Fibroblast of pulmonary artery (primary cell): ENCODE results near the gene MXRA8.

Source experiments
- DNase-seq: peaks from one replicate; pipeline ENCODE4 v3.0.0-alpha.2; 2010; ENCODE audit warnings: low read depth
- H3K4me3 ChIP-seq: replicated peaks from 2 replicates; pipeline ENCODE4 v1.5.1; 2011; ENCODE audit warnings: low read depth, mild to moderate bottlenecking, control low read depth, low read length, moderate library complexity
- TF ChIP-seq, protein P1 (sequence below): IDR thresholded peaks from 2 replicates; pipeline ENCODE4 v1.5.1; 2011; ENCODE audit warnings: mild to moderate bottlenecking, control low read depth, low read length, inconsistent platforms; ENCODE audit errors: missing control alignments

MXRA8 gene

DNA sequence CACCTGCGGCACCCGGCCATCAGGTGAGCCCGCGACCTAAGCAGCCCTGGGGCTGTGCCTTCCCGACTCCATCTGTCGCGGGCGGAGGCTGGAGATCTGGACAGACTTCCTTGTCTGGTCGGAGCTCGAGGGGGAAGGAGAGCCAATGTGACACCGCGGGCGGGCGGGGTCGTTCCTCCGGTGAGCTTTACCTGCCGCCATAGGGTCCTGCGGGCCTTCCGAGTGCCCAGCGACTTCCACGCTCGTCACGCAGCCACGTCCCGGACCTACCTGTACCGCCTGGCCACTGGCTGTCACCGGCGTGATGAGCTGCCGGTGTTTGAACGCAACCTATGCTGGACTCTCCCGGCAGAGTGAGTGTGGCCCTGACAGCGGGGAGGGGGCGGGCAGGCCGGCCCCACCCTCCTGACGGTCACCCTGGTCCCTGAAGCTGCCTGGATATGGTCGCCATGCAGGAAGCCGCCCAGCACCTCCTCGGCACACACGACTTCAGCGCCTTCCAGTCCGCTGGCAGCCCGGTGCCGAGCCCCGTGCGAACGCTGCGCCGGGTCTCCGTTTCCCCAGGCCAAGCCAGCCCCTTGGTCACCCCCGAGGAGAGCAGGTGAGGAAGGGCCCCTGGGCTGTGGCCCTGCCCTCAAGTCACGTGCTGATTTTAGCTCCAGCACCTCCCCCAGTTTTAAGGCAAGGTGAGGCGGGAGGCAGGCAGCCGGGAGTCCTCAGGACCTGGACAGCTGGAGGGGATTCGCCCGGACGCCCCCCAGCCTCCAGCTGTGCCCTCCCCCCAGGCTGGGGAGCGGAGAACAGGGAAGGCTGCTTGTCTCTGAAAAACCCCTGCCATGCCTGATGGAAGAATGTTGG, 48.9 kb downstream of the MXRA8 start:
- DNase-seq: no peak
- peak overlapping the region; percentile 67 for H3K4me3 ChIP-seq
- TF ChIP-seq, protein P1, sequence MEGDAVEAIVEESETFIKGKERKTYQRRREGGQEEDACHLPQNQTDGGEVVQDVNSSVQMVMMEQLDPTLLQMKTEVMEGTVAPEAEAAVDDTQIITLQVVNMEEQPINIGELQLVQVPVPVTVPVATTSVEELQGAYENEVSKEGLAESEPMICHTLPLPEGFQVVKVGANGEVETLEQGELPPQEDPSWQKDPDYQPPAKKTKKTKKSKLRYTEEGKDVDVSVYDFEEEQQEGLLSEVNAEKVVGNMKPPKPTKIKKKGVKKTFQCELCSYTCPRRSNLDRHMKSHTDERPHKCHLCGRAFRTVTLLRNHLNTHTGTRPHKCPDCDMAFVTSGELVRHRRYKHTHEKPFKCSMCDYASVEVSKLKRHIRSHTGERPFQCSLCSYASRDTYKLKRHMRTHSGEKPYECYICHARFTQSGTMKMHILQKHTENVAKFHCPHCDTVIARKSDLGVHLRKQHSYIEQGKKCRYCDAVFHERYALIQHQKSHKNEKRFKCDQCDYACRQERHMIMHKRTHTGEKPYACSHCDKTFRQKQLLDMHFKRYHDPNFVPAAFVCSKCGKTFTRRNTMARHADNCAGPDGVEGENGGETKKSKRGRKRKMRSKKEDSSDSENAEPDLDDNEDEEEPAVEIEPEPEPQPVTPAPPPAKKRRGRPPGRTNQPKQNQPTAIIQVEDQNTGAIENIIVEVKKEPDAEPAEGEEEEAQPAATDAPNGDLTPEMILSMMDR: no peak

DNA sequence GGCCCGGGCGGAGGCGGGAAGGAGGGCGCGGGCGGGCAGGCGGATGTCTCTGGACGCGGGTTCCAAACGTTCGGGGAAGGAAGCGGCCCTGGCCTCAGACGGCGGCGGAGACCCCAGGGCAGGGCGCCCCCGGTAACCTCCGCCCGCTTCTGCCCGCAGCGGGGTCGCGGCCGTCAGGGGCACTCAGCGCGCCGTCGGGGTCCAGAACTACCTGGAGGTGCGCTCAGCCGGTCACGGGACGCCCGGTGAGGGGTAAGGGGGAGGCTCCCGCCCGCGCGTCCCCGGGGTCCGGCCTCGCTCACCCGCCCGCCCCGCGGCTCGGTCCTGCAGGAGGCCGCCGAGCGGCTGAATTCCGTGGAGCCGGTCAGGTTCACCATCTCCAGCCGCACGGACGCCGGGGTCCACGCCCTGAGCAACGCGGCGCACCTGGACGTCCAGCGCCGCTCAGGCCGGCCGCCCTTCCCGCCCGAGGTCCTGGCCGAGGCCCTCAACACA, 49.6 kb downstream of the MXRA8 start:
- peak overlapping the region; percentile 67 for H3K4me3 ChIP-seq
- TF ChIP-seq, protein P1: no peak
- DNase-seq: no peak

DNA sequence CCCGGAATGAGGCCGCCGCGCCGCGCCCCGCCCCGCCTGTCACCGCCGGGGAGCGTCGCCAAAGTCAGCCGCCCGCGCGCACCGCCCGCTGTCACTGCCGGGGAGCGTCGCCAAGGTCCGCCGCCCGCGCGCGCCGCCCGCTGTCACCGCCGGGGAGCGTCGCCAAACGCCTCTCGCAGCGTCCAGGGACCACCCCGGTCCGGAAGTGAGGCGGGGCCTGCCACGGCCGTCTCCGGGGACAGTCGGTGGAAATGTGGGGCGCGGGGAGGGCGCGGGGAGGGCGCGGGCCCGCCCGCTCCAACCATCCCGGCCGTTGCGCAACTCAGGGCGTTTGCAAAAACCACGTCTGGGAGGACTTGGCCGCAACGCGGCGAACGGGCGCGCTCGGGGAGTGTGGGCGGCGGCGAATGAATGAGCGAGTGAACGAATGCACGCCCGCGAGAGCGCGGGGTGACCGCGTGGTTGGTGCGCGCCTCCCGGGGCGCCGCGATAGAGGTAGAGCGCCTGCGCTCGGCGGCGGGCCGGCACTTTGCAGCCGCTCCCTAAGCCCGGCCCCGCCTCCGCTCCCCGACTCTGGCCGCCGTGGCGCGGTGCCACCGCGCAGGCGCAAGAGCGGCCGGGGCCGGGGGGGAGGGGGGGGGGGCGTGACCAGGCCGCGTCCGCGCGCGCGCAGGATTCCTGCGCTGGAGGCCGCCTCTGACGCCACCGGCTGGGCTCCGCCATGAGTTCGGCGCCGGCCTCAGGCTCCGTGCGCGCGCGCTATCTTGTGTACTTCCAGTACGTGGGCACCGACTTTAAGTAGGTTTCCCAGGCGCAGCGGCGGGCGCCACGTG, 50.2 kb downstream of the MXRA8 start, which contains the start of the genes ACAP3 and PUSL1:
ACAP3 (minus strand) TSS at position 8 of the 833 bp plus-strand sequence. CDS start 115 bp downstream, outside the sequence.
PUSL1 (plus strand) TSS at position 675 of the 833 bp plus-strand sequence; CDS start at position 722, 47 bp downstream.
- DNase-seq: peak; percentile 94
- TF ChIP-seq, protein P1: no peak
- H3K4me3 ChIP-seq: peak within 1 kb of the TSS; percentile 72

DNA sequence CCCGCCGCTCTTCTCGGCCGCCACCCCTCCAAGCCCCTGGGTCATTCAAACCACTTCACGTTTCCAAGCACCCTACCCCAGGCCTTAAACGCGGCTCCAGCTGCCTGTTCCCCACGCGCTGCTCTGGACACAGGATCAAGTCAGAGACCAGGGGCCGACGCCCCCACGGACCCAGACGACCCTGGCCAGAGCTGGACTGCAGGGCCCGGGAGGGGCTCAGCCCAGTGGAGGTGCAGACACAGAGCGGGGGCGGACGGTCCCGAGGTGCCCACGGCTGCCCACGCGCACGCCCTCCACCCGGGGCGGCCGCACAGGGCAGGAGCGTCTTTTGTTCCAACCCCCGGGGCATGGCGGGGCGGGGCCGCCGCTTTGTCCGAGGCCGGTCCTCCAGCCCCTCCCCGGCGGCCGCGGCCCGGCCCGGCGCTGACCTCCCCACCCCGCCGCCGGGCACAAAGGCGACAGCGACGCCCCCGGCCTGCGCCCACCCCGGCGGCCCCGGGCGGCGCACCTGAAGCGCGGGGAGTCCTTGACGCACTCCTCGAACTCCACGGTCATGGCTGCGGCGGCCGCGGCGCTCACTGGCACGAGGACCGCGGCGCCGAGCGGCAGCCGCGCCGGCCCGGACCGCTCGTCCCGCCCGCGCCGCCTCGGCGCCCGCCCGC, 51.0 kb downstream of the MXRA8 start:
- no peak for DNase-seq
- TF ChIP-seq, protein P1: no peak
- peak overlapping the region; percentile 72 for H3K4me3 ChIP-seq

DNA sequence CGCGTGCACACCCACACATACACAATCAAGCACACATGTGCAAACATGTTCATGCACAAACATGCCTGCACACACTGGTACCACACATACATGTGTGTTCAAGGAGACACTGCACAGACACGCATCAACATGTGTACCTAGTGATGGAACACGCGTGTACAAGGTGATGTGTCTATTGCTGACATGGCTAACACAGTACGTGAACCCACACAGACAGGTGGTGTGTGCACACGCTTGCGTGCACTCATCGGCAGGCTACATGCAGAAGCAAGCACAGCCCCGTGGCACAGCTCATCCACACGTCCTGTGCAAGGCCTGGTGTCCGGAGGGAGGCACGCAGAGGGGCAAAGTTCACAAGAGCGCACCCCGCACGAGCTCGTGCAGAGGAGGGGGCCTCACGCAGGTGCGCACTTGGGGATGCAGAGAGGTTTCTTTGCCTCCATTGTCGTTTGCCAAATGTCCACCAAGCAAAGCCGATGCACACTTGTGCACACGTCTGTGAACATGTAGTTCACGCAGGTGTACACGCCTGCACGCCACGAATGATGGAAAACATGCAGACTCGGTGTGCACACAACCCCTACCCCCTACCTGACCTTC, 51.6 kb downstream of the MXRA8 start:
- peak overlapping the region; percentile 72 for H3K4me3 ChIP-seq
- no peak for DNase-seq
- TF ChIP-seq, protein P1: no peak

DNA sequence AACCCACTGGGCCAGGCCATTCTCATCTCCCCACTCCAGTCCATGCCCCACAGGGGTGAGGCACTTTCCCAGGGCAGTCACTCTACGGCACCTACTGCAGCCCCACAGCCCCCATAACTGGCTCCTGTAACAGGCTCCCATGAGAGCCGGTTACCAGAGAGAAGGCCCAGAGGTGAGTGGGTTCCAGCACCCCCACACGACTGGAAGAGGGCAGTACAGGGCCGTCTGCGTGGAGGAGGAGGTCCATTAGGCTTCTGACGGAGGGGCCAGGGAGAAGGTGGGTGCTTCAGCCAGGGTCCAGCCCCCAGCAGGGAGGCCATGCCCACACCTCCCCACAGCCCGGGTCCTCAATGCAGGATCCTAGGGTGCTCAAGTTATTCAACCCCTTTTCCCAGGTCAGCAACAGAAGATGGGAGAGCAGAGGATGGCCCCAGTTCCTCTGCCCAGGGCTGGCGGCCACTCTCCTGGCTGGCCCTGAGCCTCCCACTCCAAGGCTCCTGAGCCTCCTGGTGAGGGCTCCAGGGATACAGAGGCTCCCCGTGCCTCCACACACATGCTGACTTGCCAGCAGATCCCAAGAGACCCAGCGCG, 52.2 kb downstream of the MXRA8 start:
- no peak for DNase-seq
- TF ChIP-seq, protein P1: peak; percentile 14
- H3K4me3 ChIP-seq: peak overlapping the region; percentile 72
